CMK (cell line): Measurements from ENCODE around the gene RIOK2.

Source experiments
- DNase-seq: peaks from one replicate; pipeline ENCODE4 v3.0.0-alpha.2; 2010; ENCODE audit warnings: low read depth

Gene RIOK2

GRCh38 chr5:97125125-97125683, 57.8 kb downstream of the RIOK2 start:
- DNase-seq = no peak

DNA sequence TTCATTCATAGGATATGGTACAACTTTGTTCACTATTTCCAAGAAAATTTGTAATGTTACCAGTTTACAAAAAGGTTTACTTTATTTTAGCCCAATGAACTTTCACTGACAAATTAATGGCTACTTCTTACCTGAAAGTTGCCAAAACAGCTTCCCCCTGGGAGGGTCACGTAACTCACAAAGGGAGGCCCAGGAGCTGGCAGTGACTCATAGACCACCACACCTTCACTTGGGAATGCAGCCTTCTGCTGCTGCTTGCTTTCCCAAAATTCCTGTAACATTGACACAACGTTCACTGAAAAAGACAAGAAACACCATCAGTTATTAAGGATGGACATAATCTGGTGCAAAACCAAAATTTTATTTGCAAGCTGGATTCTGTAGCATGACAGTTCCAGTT, 58.7 kb downstream of the RIOK2 start:
- DNase-seq = no peak

DNA sequence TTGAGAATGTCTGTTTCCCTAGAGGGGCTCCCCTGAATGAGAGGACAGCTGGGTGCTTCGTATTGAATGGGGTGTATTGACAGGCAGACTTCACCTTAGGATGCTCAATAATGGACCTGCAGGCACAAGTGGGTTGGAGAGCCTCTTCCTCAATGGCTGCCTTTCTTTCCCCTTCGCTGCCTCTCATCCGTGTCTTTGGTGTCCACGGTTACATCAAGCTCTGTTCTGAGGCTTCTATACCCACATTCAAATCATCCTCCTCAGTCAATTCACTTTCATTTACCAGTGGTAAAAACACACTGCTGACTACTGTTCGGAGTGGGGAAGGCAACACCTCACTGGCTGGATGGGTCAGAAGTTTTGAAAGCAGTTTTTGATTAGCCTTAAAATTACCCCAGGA, 61.2 kb downstream of the RIOK2 start:
- DNase-seq = no peak

- no peak for DNase-seq
Observed at GRCh38 chr5:97120195-97120594, 62.9 kb downstream of the RIOK2 start.

DNA sequence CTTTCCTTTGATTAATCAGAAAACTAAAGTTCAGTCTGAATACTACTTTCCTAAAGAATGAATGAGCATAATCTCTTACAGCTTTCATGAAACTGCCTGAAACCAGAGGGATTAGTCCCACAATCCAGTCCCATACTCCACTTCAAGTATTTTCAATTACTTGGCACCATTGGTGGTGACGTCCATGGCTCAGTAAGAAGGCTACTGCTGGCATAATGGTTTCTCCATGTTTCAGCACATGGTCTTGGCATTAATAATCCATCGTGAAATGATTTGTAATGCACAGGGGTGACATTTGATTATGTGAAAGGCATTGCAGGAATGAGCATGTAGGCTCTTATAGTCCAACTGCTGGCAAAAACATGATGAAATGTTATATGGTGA, 64.0 kb downstream of the RIOK2 start:
- no peak for DNase-seq

DNA sequence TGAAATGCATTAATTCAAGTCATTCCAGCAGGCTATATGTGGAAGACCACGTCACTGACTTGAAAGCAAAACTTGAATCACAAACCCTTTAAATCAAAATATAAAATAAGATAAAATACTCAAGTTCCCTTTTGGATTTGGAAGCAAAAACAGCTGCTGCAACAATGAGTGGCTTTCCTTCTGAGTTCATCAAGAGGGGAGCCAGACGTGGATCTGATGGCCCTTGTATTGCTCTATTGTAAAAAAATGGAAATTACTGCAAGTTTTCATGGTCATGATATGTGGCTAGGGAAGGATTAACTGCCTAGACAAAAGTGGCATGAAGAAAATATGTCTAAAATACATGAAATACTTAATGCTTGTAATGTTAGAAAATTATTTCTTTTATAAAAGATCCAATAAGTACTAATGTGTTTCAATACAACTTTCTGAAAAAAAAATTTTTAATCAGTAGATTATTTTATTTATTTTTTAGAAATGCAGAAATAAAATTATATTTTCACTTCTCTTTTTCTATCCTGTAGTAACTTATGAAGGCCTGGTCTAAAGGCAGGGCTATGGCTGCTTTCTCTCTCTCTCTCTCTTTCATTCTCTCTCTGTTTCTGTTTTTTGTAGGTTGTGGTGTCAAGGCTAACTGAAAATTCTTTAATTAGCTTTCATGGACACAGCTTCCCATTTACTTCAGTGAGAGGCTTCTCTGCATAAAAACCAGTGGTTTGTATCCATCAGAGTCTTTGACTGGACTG, 64.6 kb downstream of the RIOK2 start:
- no peak for DNase-seq

DNA sequence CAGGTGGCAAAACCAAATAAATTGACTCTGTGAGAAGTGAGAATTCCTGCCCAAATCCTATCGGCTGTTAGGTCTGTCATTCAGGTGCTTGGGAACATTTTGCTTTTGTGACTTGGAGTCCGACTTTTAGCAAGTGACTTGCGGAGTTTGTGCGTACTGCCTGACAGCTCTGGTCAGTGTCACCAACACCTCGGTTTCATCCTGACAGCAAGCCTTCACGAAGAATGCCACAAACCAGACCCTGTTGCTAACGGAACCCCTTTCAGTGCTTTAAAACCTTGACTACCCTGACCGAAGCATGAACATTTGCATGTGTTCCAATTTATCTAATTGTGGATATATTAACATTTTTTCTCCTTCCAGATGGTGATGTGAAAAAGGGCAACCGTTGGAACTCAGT, 67.1 kb downstream of the RIOK2 start:
- DNase-seq = no peak

- no peak for DNase-seq
Observed at GRCh38 chr5:97112230-97112629, 70.8 kb downstream of the RIOK2 start.

DNA sequence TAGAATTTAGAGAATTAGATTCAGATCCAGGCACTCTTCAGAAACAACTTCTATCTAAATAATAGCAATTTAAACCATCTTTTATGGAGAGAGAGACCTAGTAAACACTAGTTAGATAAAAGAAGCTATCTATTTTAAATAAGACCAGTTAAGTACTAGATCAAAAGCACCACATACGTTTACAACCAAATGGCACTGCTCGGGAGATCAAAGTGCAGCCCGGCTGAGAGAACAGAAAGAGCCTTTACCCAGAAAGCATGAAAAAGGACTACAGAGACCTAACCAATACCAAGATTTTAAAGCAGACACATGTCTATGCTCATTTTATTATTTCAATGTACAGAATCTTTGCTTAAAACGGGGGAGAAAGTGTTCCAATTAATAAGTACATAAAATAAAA, 71.4 kb downstream of the RIOK2 start:
- DNase-seq = no peak

DNA sequence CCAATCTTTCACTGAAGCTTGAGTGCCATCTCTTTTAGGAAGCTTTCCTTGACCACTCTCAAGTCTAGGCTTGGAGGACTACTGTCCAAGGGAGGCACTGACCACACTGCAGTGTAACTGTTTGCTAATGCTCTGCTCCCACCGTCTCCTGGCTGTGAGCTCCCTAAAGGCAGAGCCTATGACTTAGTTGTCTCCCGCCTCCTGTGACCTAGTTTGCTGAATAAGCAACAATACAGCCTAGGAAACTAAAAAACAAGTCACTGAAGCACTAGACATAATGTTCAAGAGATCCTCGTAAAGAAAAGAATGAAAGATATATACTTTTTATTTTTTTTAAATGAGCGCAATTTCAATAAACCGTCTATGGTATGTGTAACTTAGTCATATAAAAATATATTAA, 72.0 kb downstream of the RIOK2 start:
- DNase-seq = no peak
